Right cardiac atrium (tissue), 5 donors: ENCODE results near the gene TRIO. TPM values are rescaled to one million over a fixed set of nuclear protein-coding genes. Genes with fewer than 3 reads are reported as not detected.

Source experiments
- ATAC-seq, 2 donors: fragments of 200-7000 bp; cut with Tn5 transposase; one replicate each; pipeline versions ENCODE4 v1.8.0 to v1.9.1; 2020; ENCODE audit warnings: moderate library complexity in 2 of 2, mild to moderate bottlenecking in 1 of 2
- DNase-seq, 3 donors: peaks; one replicate each; pipeline ENCODE4 v3.0.0-alpha.2; 2020
- H3K27ac ChIP-seq: one replicate; pipeline ENCODE4 v1.5.1; 2013; ENCODE audit warnings: mild to moderate bottlenecking, low read length, control low read depth, moderate library complexity
- H3K27me3 ChIP-seq: one replicate; pipeline ENCODE4 v1.6.1; 2013; ENCODE audit not compliant: control insufficient read depth, insufficient read depth
- H3K4me1 ChIP-seq: one replicate; pipeline ENCODE4 v1.6.1; 2013; ENCODE audit warnings: low read length; ENCODE audit not compliant: control insufficient read depth, insufficient read depth
- H3K4me3 ChIP-seq: one replicate; pipeline ENCODE4 v1.5.1; 2013; ENCODE audit warnings: low read length, control low read depth
- H3K9me3 ChIP-seq: one replicate; pipeline ENCODE4 v1.6.1; 2013; ENCODE audit warnings: low read length; ENCODE audit not compliant: control insufficient read depth
- WGBS: extraction: QIAGEN DNeasy Blood & Tissue Kit; methylation state at CpG from one replicate; pipeline ENCODE4 v1.1.7; 2013; 5-methylcytosine and 5-hydroxymethylcytosine counted together
- intact Hi-C, 4 donors: fragments of 100-400 bp; cut with DNase I; formaldehyde crosslinking; loops; one replicate each; pipeline versions ENCODE4 v1.11.0 to v1.14.0; 2022 to 2023
- polyA plus RNA-seq: library from polyadenylated mRNA; stranded (reverse); fragments of 200-250 nt; gene quantifications from one replicate; pipeline ENCODE4 v1.2.3, GENCODE V29; 2013
- total RNA-seq, 4 donors: library from RNA; stranded (reverse); fragmentation: NEBNext Ultra II Directional; extraction: Animal tissue kit (Norgen Biotek cat#: 25700); gene quantifications; one replicate each; pipeline ENCODE4 v1.2.1, GENCODE V29; 2021
- donor health status: healthy with polysubstance abuse.
- donor health status: DM: no; HTN: yes; CAD: no.
- donor health status: DM: no; HTN: no; CAD: no.
- donor health status: DM: no; HTN: yes; CAD: no; lungs with severe emphysema.
- donor health status: DM: yes; HTN: yes; CAD: no.

The TRIO gene
- total and polyA plus RNA-seq, 5 donors = 31.3 to 66.0 (median 54.1) TPM

- Histone ChIP-seq H3K4me3 (no peak overlapping the region), H3K27ac (no peak overlapping the region), H3K4me1 (peaks cover 13% of the 10 kb centered on the region), H3K27me3 (no peaks in the 10 kb centered on the region), H3K9me3 (peaks cover 6% of the 10 kb centered on the region)
- intact Hi-C loops = no loop called here
- WGBS = 85% methylated on average over 6 of the region's 6 CpGs
- DNase-seq (no peak), ATAC-seq (no peak)
Observed at GRCh38 chr5:14228219-14228618, 85.1 kb downstream of the TRIO start.

GRCh38 chr5:14229181-14229580, 86.0 kb downstream of the TRIO start:
- peaks cover 6% of the 10 kb centered on the region for H3K9me3 ChIP-seq
- 72% methylated on average over 1 of the region's 1 CpG for WGBS
- DNase-seq (no peak), ATAC-seq (peak in 1 of 2 donors; percentile 65)
- intact Hi-C loops = no loop called here
- no peak overlapping the region for H3K4me3 ChIP-seq
- no peaks in the 10 kb centered on the region for H3K27me3 ChIP-seq
- peak overlapping the region; percentile 29 for H3K27ac ChIP-seq
- peaks cover 10% of the 10 kb centered on the region for H3K4me1 ChIP-seq

- peaks cover 6% of the 10 kb centered on the region for H3K9me3 ChIP-seq
- peaks cover 10% of the 10 kb centered on the region for H3K4me1 ChIP-seq
- no peaks in the 10 kb centered on the region for H3K27me3 ChIP-seq
- H3K4me3 ChIP-seq = no peak overlapping the region
- ATAC-seq = no peak
- intact Hi-C loops = no loop called here
- no peak overlapping the region for H3K27ac ChIP-seq
- 82% methylated on average over 7 of the region's 7 CpGs for WGBS
- no peak for DNase-seq
Observed at GRCh38 chr5:14229734-14230133, 86.6 kb downstream of the TRIO start.

GRCh38 chr5:14231156-14231555, 88.0 kb downstream of the TRIO start:
- 88% methylated on average over 2 of the region's 2 CpGs for WGBS
- no peak for DNase-seq
- no peak for ATAC-seq
- intact Hi-C loops = no loop called here
- Histone ChIP-seq H3K27ac (no peak overlapping the region), H3K4me3 (no peak overlapping the region), H3K27me3 (no peaks in the 10 kb centered on the region), H3K4me1 (peaks cover 9% of the 10 kb centered on the region), H3K9me3 (peaks cover 6% of the 10 kb centered on the region)

- intact Hi-C loops = no loop called here
- peaks cover 8% of the 10 kb centered on the region for H3K9me3 ChIP-seq
Observed at GRCh38 chr5:14231890-14232289, 88.7 kb downstream of the TRIO start.

GRCh38 chr5:14234204-14234603, 91.1 kb downstream of the TRIO start:
- no peak overlapping the region for H3K4me3 ChIP-seq
- no peak overlapping the region for H3K27ac ChIP-seq
- 89% methylated on average over 3 of the region's 3 CpGs for WGBS
- intact Hi-C loops = no loop called here
- ATAC-seq (no peak), DNase-seq (no peak)
- peaks cover 6% of the 10 kb centered on the region for H3K4me1 ChIP-seq
- no peaks in the 10 kb centered on the region for H3K27me3 ChIP-seq
- H3K9me3 ChIP-seq = peaks cover 8% of the 10 kb centered on the region

More at GRCh38 chr5:14231890-14232289, 88.7 kb downstream of the TRIO start:
- Histone ChIP-seq H3K27ac (no peak overlapping the region), H3K4me1 (peaks cover 5% of the 10 kb centered on the region), H3K27me3 (no peaks in the 10 kb centered on the region), H3K4me3 (no peak overlapping the region)
- WGBS = 95% methylated on average over 4 of the region's 4 CpGs
- ATAC-seq = no peak
- DNase-seq = no peak

- 87% methylated on average over 4 of the region's 4 CpGs for WGBS
- peaks cover 6% of the 10 kb centered on the region for H3K4me1 ChIP-seq
- H3K27me3 ChIP-seq = no peaks in the 10 kb centered on the region
- no peak overlapping the region for H3K27ac ChIP-seq
- H3K9me3 ChIP-seq = peaks cover 8% of the 10 kb centered on the region
- no peak for DNase-seq
- intact Hi-C loops = no loop called here
- no peak for ATAC-seq
- H3K4me3 ChIP-seq = no peak overlapping the region
Observed at GRCh38 chr5:14235872-14236271, 92.7 kb downstream of the TRIO start.

GRCh38 chr5:14236757-14237156, 93.6 kb downstream of the TRIO start:
- Histone ChIP-seq H3K9me3 (peaks cover 6% of the 10 kb centered on the region), H3K27ac (no peak overlapping the region), H3K27me3 (no peaks in the 10 kb centered on the region), H3K4me3 (no peak overlapping the region), H3K4me1 (peaks cover 6% of the 10 kb centered on the region)
- DNase-seq (no peak), ATAC-seq (no peak)
- WGBS = 92% methylated on average over 3 of the region's 3 CpGs
- intact Hi-C loops = no loop called here

- intact Hi-C loops = no loop called here
- H3K27me3 ChIP-seq = no peaks in the 10 kb centered on the region
- H3K9me3 ChIP-seq = peaks cover 4% of the 10 kb centered on the region
- no peak overlapping the region for H3K27ac ChIP-seq
- ATAC-seq (no peak), DNase-seq (no peak)
- 89% methylated on average over 12 of the region's 12 CpGs for WGBS
- peaks cover 6% of the 10 kb centered on the region for H3K4me1 ChIP-seq
- no peak overlapping the region for H3K4me3 ChIP-seq
Observed at GRCh38 chr5:14237317-14238086, 94.4 kb downstream of the TRIO start.

GRCh38 chr5:14238272-14238671, 95.1 kb downstream of the TRIO start:
- Histone ChIP-seq H3K4me3 (no peak overlapping the region), H3K9me3 (peaks cover 2% of the 10 kb centered on the region), H3K4me1 (peaks cover 8% of the 10 kb centered on the region), H3K27ac (no peak overlapping the region), H3K27me3 (no peaks in the 10 kb centered on the region)
- DNase-seq (no peak), ATAC-seq (peak in 1 of 2 donors; percentile 38)
- WGBS = 70% methylated on average over 6 of the region's 6 CpGs
- intact Hi-C loops = no loop called here

- H3K4me1 ChIP-seq = peaks cover 8% of the 10 kb centered on the region
- H3K27ac ChIP-seq = no peak overlapping the region
Observed at GRCh38 chr5:14239404-14239803, 96.3 kb downstream of the TRIO start.

More at GRCh38 chr5:14239404-14239803, 96.3 kb downstream of the TRIO start:
- 94% methylated on average over 8 of the region's 8 CpGs for WGBS
- intact Hi-C loops = no loop called here
- DNase-seq (no peak), ATAC-seq (no peak)
- peaks cover 2% of the 10 kb centered on the region for H3K9me3 ChIP-seq
- no peaks in the 10 kb centered on the region for H3K27me3 ChIP-seq
- H3K4me3 ChIP-seq = no peak overlapping the region
